BLaER1 treated with 17β-estradiol and CSF1 and Interleukin-3, amounts not matched to agents 10 nM and 100 nM (cell line): ENCODE measurements around the gene WASF2.

Experiments used
- H3K27ac ChIP-seq, 11 experiments: shearing (Covaris generic); formaldehyde crosslinking; 2 replicates each; pipeline ENCODE4 v1.8.1; 2022
- H3K27me3 ChIP-seq, 11 experiments: shearing (Covaris generic); formaldehyde crosslinking; 2 replicates each; pipeline ENCODE4 v1.8.1; 2022
- H3K36me3 ChIP-seq, 11 experiments: shearing (Covaris generic); formaldehyde crosslinking; 2 replicates each; pipeline ENCODE4 v1.8.1; 2022
- H3K4me1 ChIP-seq, 10 experiments: shearing (Covaris generic); formaldehyde crosslinking; 2 replicates each; pipeline ENCODE4 v1.8.1; 2022
- H3K4me2 ChIP-seq, 11 experiments: shearing (Covaris generic); formaldehyde crosslinking; 2 replicates each; pipeline ENCODE4 v1.8.1; 2022
- H3K4me3 ChIP-seq, 10 experiments: shearing (Covaris generic); formaldehyde crosslinking; 2 replicates each; pipeline ENCODE4 v1.8.1; 2022
- H3K9ac ChIP-seq, 11 experiments: shearing (Covaris generic); formaldehyde crosslinking; 2 replicates each; pipeline ENCODE4 v1.8.1; 2022
- H3K9me3 ChIP-seq, 11 experiments: shearing (Covaris generic); formaldehyde crosslinking; replicated peaks in 1 of 11; 2 replicates each; pipeline ENCODE4 v1.8.1; 2022
- H4K20me1 ChIP-seq, 11 experiments: shearing (Covaris generic); formaldehyde crosslinking; 2 replicates each; pipeline ENCODE4 v1.8.1; 2022
- Cebpa-rat ChIP-seq, 11 experiments: shearing (Covaris generic); IDR thresholded peaks; 2 replicates each; pipeline ENCODE4 v1.8.1; 2022

WASF2 gene

GRCh38 chr1:27374362-27375086 lies 115.4 kb downstream of the WASF2 start, which contains the start of gene FCN3:
TSS of gene FCN3 (minus strand) at chr1:27374824. CDS start at chr1:27374818, 6 bp downstream.
- peak within 1 kb of the TSS in 10 of 11 experiments; percentile 23 to 97 (median 78); a peak in 19 of 22 replicates for H3K4me2 ChIP-seq
- peak within 1 kb of the TSS in 3 of 11 experiments; percentile 3 to 46 (median 8); a peak in 3 of 22 replicates for H3K9ac ChIP-seq
- no peaks in the 10 kb centered on the region for H4K20me1 ChIP-seq
- no peak for TF ChIP-seq Cebpa-rat (IDR thresholded peaks at IDR 0.05)
- H3K9me3 ChIP-seq: no peaks in the 10 kb centered on the region
- no peaks in the 10 kb centered on the region for H3K27me3 ChIP-seq
- H3K4me3 ChIP-seq: no peak within 1 kb of the TSS
- H3K36me3 ChIP-seq: no peaks in the 10 kb centered on the region
- peaks cover 19 to 78% (median 65%) of the 10 kb centered on the region in 10 experiments for H3K4me1 ChIP-seq
- H3K27ac ChIP-seq: peak within 1 kb of the TSS in 5 of 11 experiments; percentile 3 to 59 (median 31); a peak in 7 of 22 replicates

GRCh38 chr1:27372808-27373690 lies 116.9 kb downstream of the WASF2 start:
- Histone ChIP-seq H3K36me3 (no peaks in the 10 kb centered on the region), H3K4me2 (peak overlapping the region in 8 of 11 experiments; percentile 10 to 97 (median 52); a peak in 11 of 22 replicates), H3K4me3 (no peak overlapping the region), H3K4me1 (peaks cover 32 to 86% (median 74%) of the 10 kb centered on the region in 10 experiments), H3K27me3 (no peaks in the 10 kb centered on the region), H3K27ac (peak overlapping the region in 3 of 11 experiments; percentile 5 to 40 (median 30); a peak in 2 of 22 replicates), H4K20me1 (no peaks in the 10 kb centered on the region), H3K9ac (peak overlapping the region in 1 of 11 experiments; percentile 25; a peak in 1 of 22 replicates), H3K9me3 (no peaks in the 10 kb centered on the region)
- no peak for TF ChIP-seq Cebpa-rat (IDR thresholded peaks at IDR 0.05)

GRCh38 chr1:27372022-27372807 lies 117.8 kb downstream of the WASF2 start:
- no peak for TF ChIP-seq Cebpa-rat (IDR thresholded peaks at IDR 0.05)
- Histone ChIP-seq H3K36me3 (no peaks in the 10 kb centered on the region), H3K9me3 (no peaks in the 10 kb centered on the region), H3K4me1 (peaks cover 34 to 86% (median 76%) of the 10 kb centered on the region in 10 experiments), H3K9ac (no peak overlapping the region; a peak in 1 of 22 replicates), H3K27me3 (no peaks in the 10 kb centered on the region), H4K20me1 (no peaks in the 10 kb centered on the region), H3K27ac (no peak overlapping the region), H3K4me3 (no peak overlapping the region), H3K4me2 (peak overlapping the region in 10 of 11 experiments; percentile 10 to 97 (median 46); a peak in 15 of 22 replicates)

GRCh38 chr1:27368869-27369582 lies 120.9 kb downstream of the WASF2 start:
- Histone ChIP-seq H3K36me3 (0 out of 22 replicates have a peak, but pooled peaks cover 0 to 6% (median 0%) of the 10 kb centered on the region in 11 experiments), H3K4me1 (peaks cover 51 to 93% (median 83%) of the 10 kb centered on the region in 10 experiments), H3K9ac (peak overlapping the region in 5 of 11 experiments; percentile 1 to 33 (median 21); a peak in 7 of 22 replicates), H3K27ac (peak overlapping the region in 8 of 11 experiments; percentile 29 to 60 (median 50); a peak in 13 of 22 replicates), H3K9me3 (no peaks in the 10 kb centered on the region), H3K4me3 (no peak overlapping the region), H3K27me3 (no peaks in the 10 kb centered on the region), H3K4me2 (peak overlapping the region; percentile 35 to 100 (median 90)), H4K20me1 (peaks cover 0 to 6% (median 0%) of the 10 kb centered on the region in 11 experiments; a peak in 1 of 22 replicates)
- TF ChIP-seq Cebpa-rat (IDR thresholded peaks at IDR 0.05): 0 out of 22 replicates have a peak, but pooled peaks of 2 of the 11 experiments have one; percentile 8 to 13

GRCh38 chr1:27367160-27367650 lies 122.8 kb downstream of the WASF2 start:
- Histone ChIP-seq H3K27me3 (no peaks in the 10 kb centered on the region), H4K20me1 (peaks cover 0 to 6% (median 0%) of the 10 kb centered on the region in 11 experiments; a peak in 1 of 22 replicates), H3K4me1 (peaks cover 52 to 84% (median 76%) of the 10 kb centered on the region in 10 experiments), H3K27ac (peak overlapping the region in 8 of 11 experiments; percentile 73 to 88 (median 77); a peak in 13 of 22 replicates), H3K9ac (peak overlapping the region in 9 of 11 experiments; percentile 76 to 87 (median 83); a peak in 19 of 22 replicates), H3K4me2 (peak overlapping the region; percentile 88 to 100 (median 96)), H3K9me3 (no peaks in the 10 kb centered on the region), H3K36me3 (peaks cover 0 to 24% (median 0%) of the 10 kb centered on the region in 11 experiments; a peak in 5 of 22 replicates), H3K4me3 (peak overlapping the region; percentile 65 to 84 (median 70); a peak in 18 of 20 replicates)
- no peak for TF ChIP-seq Cebpa-rat (IDR thresholded peaks at IDR 0.05)

- Histone ChIP-seq H3K9me3 (no peaks in the 10 kb centered on the region), H3K9ac (peak within 1 kb of the TSS; percentile 76 to 87 (median 83)), H3K4me1 (peaks cover 52 to 78% (median 70%) of the 10 kb centered on the region in 10 experiments), H3K36me3 (peaks cover 0 to 28% (median 0%) of the 10 kb centered on the region in 11 experiments; a peak in 5 of 22 replicates), H4K20me1 (peaks cover 0 to 10% (median 0%) of the 10 kb centered on the region in 11 experiments; a peak in 1 of 22 replicates), H3K4me3 (peak within 1 kb of the TSS; percentile 65 to 84 (median 70)), H3K4me2 (peak within 1 kb of the TSS; percentile 88 to 100 (median 96)), H3K27ac (peak within 1 kb of the TSS; percentile 67 to 88 (median 75)), H3K27me3 (no peaks in the 10 kb centered on the region)
- no peak for TF ChIP-seq Cebpa-rat (IDR thresholded peaks at IDR 0.05)
Measured at GRCh38 chr1:27366411-27367159, 123.4 kb downstream of the WASF2 start, which contains the start of gene MAP3K6. TSS of gene MAP3K6 (minus strand) at chr1:27366961. CDS start at chr1:27366597, 364 bp downstream.

- peaks cover 0 to 12% (median 0%) of the 10 kb centered on the region in 11 experiments; a peak in 2 of 22 replicates for H4K20me1 ChIP-seq
- H3K9ac ChIP-seq: peak overlapping the region; percentile 76 to 87 (median 83)
- H3K4me2 ChIP-seq: peak overlapping the region; percentile 88 to 100 (median 96)
- peak overlapping the region; percentile 65 to 84 (median 70) for H3K4me3 ChIP-seq
- H3K27me3 ChIP-seq: 0 out of 22 replicates have a peak, but pooled peaks cover 0 to 2% (median 0%) of the 10 kb centered on the region in 11 experiments
- H3K36me3 ChIP-seq: peaks cover 0 to 28% (median 0%) of the 10 kb centered on the region in 11 experiments; a peak in 5 of 22 replicates
- H3K27ac ChIP-seq: peak overlapping the region; percentile 67 to 88 (median 75)
- H3K4me1 ChIP-seq: peaks cover 52 to 77% (median 70%) of the 10 kb centered on the region in 10 experiments
- no peaks in the 10 kb centered on the region for H3K9me3 ChIP-seq
- TF ChIP-seq Cebpa-rat (IDR thresholded peaks at IDR 0.05): no peak
Measured at GRCh38 chr1:27366113-27366410, 123.9 kb downstream of the WASF2 start.
